Skeletal muscle tissue (tissue), 4 donors: Measurements from ENCODE around the gene PHYKPL. TPM values are rescaled to one million over a fixed set of nuclear protein-coding genes. Genes with fewer than 3 reads are reported as not detected.

Experiments
- H3K27ac ChIP-seq: one replicate; pipeline ENCODE4 v1.7.0; 2013; ENCODE audit warnings: mild to moderate bottlenecking, low read depth, low read length, inconsistent platforms
- H3K27me3 ChIP-seq, 3 donors: one replicate each; pipeline ENCODE4 v1.7.0; 2013; ENCODE audit warnings: low read length in 3 of 3; ENCODE audit not compliant: control insufficient read depth in 3 of 3, insufficient read depth in 3 of 3
- H3K36me3 ChIP-seq, 3 donors: one replicate each; pipeline ENCODE4 v1.7.0; 2013; ENCODE audit warnings: low read length in 3 of 3; ENCODE audit not compliant: control insufficient read depth in 3 of 3, insufficient read depth in 3 of 3
- H3K4me1 ChIP-seq, 3 donors: one replicate each; pipeline ENCODE4 v1.7.0; 2013; ENCODE audit warnings: low read length in 3 of 3, mild to moderate bottlenecking in 3 of 3; ENCODE audit not compliant: control insufficient read depth in 3 of 3, insufficient read depth in 3 of 3
- H3K4me3 ChIP-seq, 3 donors: one replicate each; pipeline ENCODE4 v1.7.0; 2013; ENCODE audit warnings: low read length in 3 of 3
- H3K9ac ChIP-seq, 3 donors: one replicate each; pipeline ENCODE4 v1.7.0; 2013; ENCODE audit warnings: low read length in 3 of 3, mild to moderate bottlenecking in 3 of 3, moderate library complexity in 2 of 3, low read depth in 1 of 3
- H3K9me3 ChIP-seq, 3 donors: one replicate each; pipeline ENCODE4 v1.7.0; 2013; ENCODE audit warnings: low read length in 3 of 3; ENCODE audit not compliant: control insufficient read depth in 3 of 3
- total RNA-seq: library from RNA; depleted of rRNA; stranded (reverse); fragments of >200 nt; gene quantifications from one replicate; pipeline ENCODE4 v1.2.3, GENCODE V29; 2014
- donor health status: Osteomylitis.

PHYKPL gene
- total RNA-seq, 1 donor from 2014 or later = 38.1 TPM

- Histone ChIP-seq H3K4me1 (peaks cover 42 to 48% (median 43%) of the 10 kb centered on the region in 3 donors), H3K4me3 (no peak overlapping the region), H3K9me3 (no peaks in the 10 kb centered on the region), H3K27ac (no peak overlapping the region), H3K27me3 (no peaks in the 10 kb centered on the region), H3K36me3 (peaks cover 73 to 85% (median 77%) of the 10 kb centered on the region in 3 donors), H3K9ac (no peak overlapping the region)
Observed at GRCh38 chr5:178210073-178210535, 22.5 kb downstream of the PHYKPL start.

- Histone ChIP-seq H3K36me3 (peaks cover 67 to 79% (median 71%) of the 10 kb centered on the region in 3 donors), H3K9me3 (no peaks in the 10 kb centered on the region), H3K9ac (no peak overlapping the region), H3K27me3 (no peaks in the 10 kb centered on the region), H3K27ac (no peak overlapping the region), H3K4me3 (no peak overlapping the region), H3K4me1 (peaks cover 42 to 48% (median 43%) of the 10 kb centered on the region in 3 donors)
Observed at GRCh38 chr5:178209334-178210072, 23.1 kb downstream of the PHYKPL start.

- no peak overlapping the region for H3K9ac ChIP-seq
- H3K9me3 ChIP-seq = no peaks in the 10 kb centered on the region
- H3K27ac ChIP-seq = no peak overlapping the region
- peaks cover 46 to 52% (median 46%) of the 10 kb centered on the region in 3 donors for H3K4me1 ChIP-seq
- H3K4me3 ChIP-seq = no peak overlapping the region
- no peaks in the 10 kb centered on the region for H3K27me3 ChIP-seq
- peaks cover 60 to 71% (median 62%) of the 10 kb centered on the region in 3 donors for H3K36me3 ChIP-seq
Observed at GRCh38 chr5:178208540-178209227, 23.9 kb downstream of the PHYKPL start.

- Histone ChIP-seq H3K27me3 (no peaks in the 10 kb centered on the region), H3K27ac (peak overlapping the region; percentile 3), H3K9me3 (no peaks in the 10 kb centered on the region), H3K4me1 (peaks cover 38 to 45% (median 39%) of the 10 kb centered on the region in 3 donors), H3K9ac (peak overlapping the region in 1 of 3 donors; percentile 33), H3K4me3 (no peak overlapping the region), H3K36me3 (peaks cover 56 to 64% (median 57%) of the 10 kb centered on the region in 3 donors)
Observed at GRCh38 chr5:178207917-178208280, 24.7 kb downstream of the PHYKPL start.

- peak overlapping the region in 1 of 3 donors; percentile 33 for H3K9ac ChIP-seq
- peaks cover 33 to 40% (median 34%) of the 10 kb centered on the region in 3 donors for H3K4me1 ChIP-seq
- H3K27ac ChIP-seq = peak overlapping the region; percentile 86
- H3K27me3 ChIP-seq = no peaks in the 10 kb centered on the region
- peaks cover 51 to 58% (median 51%) of the 10 kb centered on the region in 3 donors for H3K36me3 ChIP-seq
- H3K9me3 ChIP-seq = no peaks in the 10 kb centered on the region
- no peak overlapping the region for H3K4me3 ChIP-seq
Observed at GRCh38 chr5:178207183-178207916, 25.3 kb downstream of the PHYKPL start.

GRCh38 chr5:178206166-178207101 lies 26.2 kb downstream of the PHYKPL start:
- H3K4me1 ChIP-seq = peaks cover 32 to 34% (median 32%) of the 10 kb centered on the region in 3 donors
- H3K36me3 ChIP-seq = peaks cover 42 to 49% (median 42%) of the 10 kb centered on the region in 3 donors
- no peaks in the 10 kb centered on the region for H3K9me3 ChIP-seq
- H3K27ac ChIP-seq = peak overlapping the region; percentile 86
- H3K4me3 ChIP-seq = peak overlapping the region; percentile 91 to 92 (median 92)
- no peaks in the 10 kb centered on the region for H3K27me3 ChIP-seq
- H3K9ac ChIP-seq = peak overlapping the region; percentile 10 to 85 (median 45)

GRCh38 chr5:178205749-178206047 lies 26.9 kb downstream of the PHYKPL start:
- Histone ChIP-seq H3K27ac (peak overlapping the region; percentile 86), H3K27me3 (no peaks in the 10 kb centered on the region)

GRCh38 chr5:178204935-178205748 lies 27.5 kb downstream of the PHYKPL start:
- Histone ChIP-seq H3K27me3 (no peaks in the 10 kb centered on the region), H3K27ac (peak overlapping the region; percentile 86), H3K4me1 (peaks cover 30 to 34% (median 32%) of the 10 kb centered on the region in 3 donors)

More at GRCh38 chr5:178205749-178206047, 26.9 kb downstream of the PHYKPL start:
- H3K4me1 ChIP-seq = peaks cover 30 to 34% (median 32%) of the 10 kb centered on the region in 3 donors
- no peaks in the 10 kb centered on the region for H3K9me3 ChIP-seq
- H3K36me3 ChIP-seq = peaks cover 35 to 42% (median 36%) of the 10 kb centered on the region in 3 donors
- H3K9ac ChIP-seq = peak overlapping the region; percentile 85 to 92 (median 88)
- H3K4me3 ChIP-seq = peak overlapping the region; percentile 91 to 92 (median 92)

More at GRCh38 chr5:178204935-178205748, 27.5 kb downstream of the PHYKPL start:
- peak overlapping the region; percentile 85 to 92 (median 88) for H3K9ac ChIP-seq
- H3K4me3 ChIP-seq = peak overlapping the region; percentile 91 to 92 (median 92)
- peaks cover 30 to 36% (median 31%) of the 10 kb centered on the region in 3 donors for H3K36me3 ChIP-seq
- no peaks in the 10 kb centered on the region for H3K9me3 ChIP-seq
